OCI-LY1 (cell line): Measurements from ENCODE around the gene OR1F1.

Experiments used
- CTCF ChIP-seq: fragments of 200-600 bp; sonication (generic), shearing (Covaris generic); IDR thresholded peaks from 2 replicates; pipeline ENCODE4 v1.5.1; 2017; ENCODE audit warnings: mild to moderate bottlenecking, antibody characterized with exemption, low read length, moderate library complexity, mixed read lengths
- EZH2 ChIP-seq: fragments of 200-600 bp; sonication (generic), shearing (Covaris generic); IDR thresholded peaks from 2 replicates; pipeline ENCODE4 v1.8.0; 2017; ENCODE audit warnings: borderline replicate concordance, mixed run types, mild to moderate bottlenecking, antibody characterized with exemption, low read length, moderate library complexity, mixed read lengths

- no peak for TF ChIP-seq CTCF
- TF ChIP-seq EZH2, result no peak
Observed at GRCh38 chr16:3242709-3243108, 54.7 kb downstream of the OR1F1 start.
